ENCODE results near the gene BRAT1. TPM values are rescaled to one million over a fixed set of nuclear protein-coding genes. Genes with fewer than 3 reads are reported as not detected.

BRAT1 gene
- total and polyA plus RNA-seq, 2 experiments from 2014 or later, result 32.5 to 76.8 TPM

DNA sequence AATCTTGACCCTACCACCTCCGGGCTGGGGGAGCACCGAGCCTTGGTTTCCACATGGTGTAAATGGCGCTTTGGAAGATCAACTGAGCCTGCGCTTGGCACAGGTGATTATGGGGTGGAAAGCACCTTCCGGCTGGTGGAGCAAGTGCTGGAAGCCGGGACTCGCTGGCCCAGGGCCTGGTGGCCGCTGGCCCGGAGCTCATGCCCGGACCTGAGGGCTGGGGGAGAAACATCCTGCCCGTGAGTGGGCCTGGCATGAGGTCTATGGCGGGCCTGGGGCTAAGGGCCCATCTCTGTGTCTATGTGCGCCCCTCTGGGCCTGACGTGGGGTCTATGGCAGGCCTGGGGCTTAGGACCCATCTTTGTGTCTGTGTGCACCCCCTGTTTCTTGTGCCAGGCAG is 49.9 kb downstream of the BRAT1 start (continued):
- TF ChIP-seq ZNF331 (CRISPR knock-in tag; IDR thresholded peaks at IDR 0.05; ENCODE audit: low read depth), result no peak
- TF ChIP-seq, protein P1, sequence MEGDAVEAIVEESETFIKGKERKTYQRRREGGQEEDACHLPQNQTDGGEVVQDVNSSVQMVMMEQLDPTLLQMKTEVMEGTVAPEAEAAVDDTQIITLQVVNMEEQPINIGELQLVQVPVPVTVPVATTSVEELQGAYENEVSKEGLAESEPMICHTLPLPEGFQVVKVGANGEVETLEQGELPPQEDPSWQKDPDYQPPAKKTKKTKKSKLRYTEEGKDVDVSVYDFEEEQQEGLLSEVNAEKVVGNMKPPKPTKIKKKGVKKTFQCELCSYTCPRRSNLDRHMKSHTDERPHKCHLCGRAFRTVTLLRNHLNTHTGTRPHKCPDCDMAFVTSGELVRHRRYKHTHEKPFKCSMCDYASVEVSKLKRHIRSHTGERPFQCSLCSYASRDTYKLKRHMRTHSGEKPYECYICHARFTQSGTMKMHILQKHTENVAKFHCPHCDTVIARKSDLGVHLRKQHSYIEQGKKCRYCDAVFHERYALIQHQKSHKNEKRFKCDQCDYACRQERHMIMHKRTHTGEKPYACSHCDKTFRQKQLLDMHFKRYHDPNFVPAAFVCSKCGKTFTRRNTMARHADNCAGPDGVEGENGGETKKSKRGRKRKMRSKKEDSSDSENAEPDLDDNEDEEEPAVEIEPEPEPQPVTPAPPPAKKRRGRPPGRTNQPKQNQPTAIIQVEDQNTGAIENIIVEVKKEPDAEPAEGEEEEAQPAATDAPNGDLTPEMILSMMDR (conservative IDR thresholded peaks at IDR 0.05; ENCODE audit: low read depth in 2 of 2), result no peak

DNA sequence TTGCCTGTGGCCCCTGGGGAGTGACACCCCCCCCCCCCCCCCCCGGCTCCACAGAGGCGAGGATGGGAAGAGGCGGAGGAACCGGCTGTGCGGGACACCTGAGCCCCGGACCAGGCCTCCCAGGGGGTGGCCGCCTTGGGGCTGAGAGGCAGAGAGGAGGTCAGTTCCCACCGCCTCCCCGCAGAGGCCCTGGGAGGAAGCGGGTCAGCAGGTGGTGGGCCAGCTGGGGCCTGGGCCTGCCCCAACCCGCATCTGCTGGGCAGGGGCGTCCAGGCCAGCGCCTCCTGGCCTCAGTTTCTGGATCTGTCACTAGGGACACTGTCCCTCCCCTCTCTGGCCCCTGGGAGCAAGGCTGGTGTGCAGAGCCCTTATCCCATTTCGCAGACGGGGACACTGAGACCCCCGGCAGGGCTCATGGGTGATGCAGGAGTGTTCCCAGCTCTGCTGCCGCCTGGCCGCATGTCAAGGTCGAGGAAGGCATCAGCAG is 50.4 kb downstream of the BRAT1 start:
- Histone ChIP-seq H3K4me2 (no peak overlapping the region), H3K4me3 (no peak overlapping the region), H3K4me1 (ENCODE audit: insufficient read depth) (peaks cover 4% of the 10 kb centered on the region; the same call in 1 of the 2 replicates), H3K36me3 (ENCODE audit: insufficient read depth) (no peaks in the 10 kb centered on the region), H3F3A (replicated peaks; ENCODE audit: low read depth) (0 out of 2 replicates have a peak, but pooled peaks cover 10% of the 10 kb centered on the region), H3K27ac (ENCODE audit: low read depth) (no peak overlapping the region), H3K79me2 (replicated peaks; ENCODE audit: insufficient read depth) (no peaks in the 10 kb centered on the region), H2AFZ (no peak overlapping the region), H3K9me2 (ENCODE audit: insufficient read depth) (no peaks in the 10 kb centered on the region), H3K27me3 (ENCODE audit: insufficient read depth) (no peaks in the 10 kb centered on the region), H4K20me1 (replicated peaks; ENCODE audit: insufficient read depth) (no peaks in the 10 kb centered on the region)
- Mint-ChIP-seq H3K4me3 (no peak overlapping the region), H3K27ac (no peak overlapping the region), H3K36me3 (ENCODE audit: low read depth) (no peaks in the 10 kb centered on the region; the same call in 2 of the 3 replicates), H3K9me3 (no peaks in the 10 kb centered on the region), H3K27me3 (ENCODE audit: insufficient read depth, low read depth, poor library complexity) (peaks cover 16% of the 10 kb centered on the region), H3K4me1 (peaks cover 17% of the 10 kb centered on the region)
- DNase-seq (ENCODE audit: low spot score) (no peak), ATAC-seq (no peak)
- TF ChIP-seq, protein P2, sequence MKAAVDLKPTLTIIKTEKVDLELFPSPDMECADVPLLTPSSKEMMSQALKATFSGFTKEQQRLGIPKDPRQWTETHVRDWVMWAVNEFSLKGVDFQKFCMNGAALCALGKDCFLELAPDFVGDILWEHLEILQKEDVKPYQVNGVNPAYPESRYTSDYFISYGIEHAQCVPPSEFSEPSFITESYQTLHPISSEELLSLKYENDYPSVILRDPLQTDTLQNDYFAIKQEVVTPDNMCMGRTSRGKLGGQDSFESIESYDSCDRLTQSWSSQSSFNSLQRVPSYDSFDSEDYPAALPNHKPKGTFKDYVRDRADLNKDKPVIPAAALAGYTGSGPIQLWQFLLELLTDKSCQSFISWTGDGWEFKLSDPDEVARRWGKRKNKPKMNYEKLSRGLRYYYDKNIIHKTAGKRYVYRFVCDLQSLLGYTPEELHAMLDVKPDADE (IDR thresholded peaks at IDR 0.05), result no peak
- no peak for TF ChIP-seq EZH2 (IDR thresholded peaks at IDR 0.05; ENCODE audit: low read depth, unreplicated experiment)
- TF ChIP-seq, protein P3, sequence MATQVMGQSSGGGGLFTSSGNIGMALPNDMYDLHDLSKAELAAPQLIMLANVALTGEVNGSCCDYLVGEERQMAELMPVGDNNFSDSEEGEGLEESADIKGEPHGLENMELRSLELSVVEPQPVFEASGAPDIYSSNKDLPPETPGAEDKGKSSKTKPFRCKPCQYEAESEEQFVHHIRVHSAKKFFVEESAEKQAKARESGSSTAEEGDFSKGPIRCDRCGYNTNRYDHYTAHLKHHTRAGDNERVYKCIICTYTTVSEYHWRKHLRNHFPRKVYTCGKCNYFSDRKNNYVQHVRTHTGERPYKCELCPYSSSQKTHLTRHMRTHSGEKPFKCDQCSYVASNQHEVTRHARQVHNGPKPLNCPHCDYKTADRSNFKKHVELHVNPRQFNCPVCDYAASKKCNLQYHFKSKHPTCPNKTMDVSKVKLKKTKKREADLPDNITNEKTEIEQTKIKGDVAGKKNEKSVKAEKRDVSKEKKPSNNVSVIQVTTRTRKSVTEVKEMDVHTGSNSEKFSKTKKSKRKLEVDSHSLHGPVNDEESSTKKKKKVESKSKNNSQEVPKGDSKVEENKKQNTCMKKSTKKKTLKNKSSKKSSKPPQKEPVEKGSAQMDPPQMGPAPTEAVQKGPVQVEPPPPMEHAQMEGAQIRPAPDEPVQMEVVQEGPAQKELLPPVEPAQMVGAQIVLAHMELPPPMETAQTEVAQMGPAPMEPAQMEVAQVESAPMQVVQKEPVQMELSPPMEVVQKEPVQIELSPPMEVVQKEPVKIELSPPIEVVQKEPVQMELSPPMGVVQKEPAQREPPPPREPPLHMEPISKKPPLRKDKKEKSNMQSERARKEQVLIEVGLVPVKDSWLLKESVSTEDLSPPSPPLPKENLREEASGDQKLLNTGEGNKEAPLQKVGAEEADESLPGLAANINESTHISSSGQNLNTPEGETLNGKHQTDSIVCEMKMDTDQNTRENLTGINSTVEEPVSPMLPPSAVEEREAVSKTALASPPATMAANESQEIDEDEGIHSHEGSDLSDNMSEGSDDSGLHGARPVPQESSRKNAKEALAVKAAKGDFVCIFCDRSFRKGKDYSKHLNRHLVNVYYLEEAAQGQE (IDR thresholded peaks at IDR 0.05; ENCODE audit: unreplicated experiment), result no peak
- TF ChIP-seq NANOG (IDR thresholded peaks at IDR 0.05; ENCODE audit: borderline replicate concordance), result no peak
- no peak for TF ChIP-seq POLR2AphosphoS5 (IDR thresholded peaks at IDR 0.05; ENCODE audit: low read depth)
- TF ChIP-seq STAT1 (IDR thresholded peaks at IDR 0.05; ENCODE audit: unreplicated experiment), result no peak
- no peak for TF ChIP-seq EZH2phosphoT487 (IDR thresholded peaks at IDR 0.05; ENCODE audit: unreplicated experiment)
- no peak for TF ChIP-seq JUNB (IDR thresholded peaks at IDR 0.05; ENCODE audit: unreplicated experiment)
- TF ChIP-seq CREB1 (CRISPR knock-in tag; IDR thresholded peaks at IDR 0.05; ENCODE audit: low read depth), result no peak
- TF ChIP-seq ZNF331 (CRISPR knock-in tag; IDR thresholded peaks at IDR 0.05; ENCODE audit: low read depth), result no peak
